Brain microvascular endothelial cell (primary cell): ENCODE results near the gene SH3YL1.

Source experiments
- DNase-seq: peaks from one replicate; pipeline ENCODE4 v3.0.0-alpha.2; 2020
- H3K27ac ChIP-seq: fragments of 250-450 bp; sonication (Bioruptor Pico); 2 replicates; pipeline ENCODE4 v1.5.1; 2020; ENCODE audit warnings: mild to moderate bottlenecking, moderate library complexity
- H3K27me3 ChIP-seq: fragments of 250-450 bp; sonication (Bioruptor Pico); replicated peaks from 2 replicates; pipeline ENCODE4 v1.5.1; 2020; ENCODE audit warnings: mild to moderate bottlenecking
- H3K36me3 ChIP-seq: fragments of 250-450 bp; sonication (Bioruptor Pico); replicated peaks from 2 replicates; pipeline ENCODE4 v1.5.1; 2020; ENCODE audit warnings: mild to moderate bottlenecking
- H3K4me3 ChIP-seq: 2 replicates; pipeline ENCODE4 v1.5.1; 2011; ENCODE audit warnings: low read depth, mild to moderate bottlenecking, control low read depth, low read length, moderate library complexity
- in situ Hi-C: cut with HindIII; loops from 2 replicates; pipeline ENCODE4 v1.10.0; 2017; ENCODE audit warnings: low sequenced_read_pairs, low pct_ligation_motif_present
- TF ChIP-seq, protein P1 (sequence below): IDR thresholded peaks from 2 replicates; pipeline ENCODE4 v1.5.1; 2011; ENCODE audit warnings: low read depth, mild to moderate bottlenecking, moderate library complexity, low read length, control low read depth, inconsistent platforms; ENCODE audit errors: missing control alignments

Gene SH3YL1

DNA sequence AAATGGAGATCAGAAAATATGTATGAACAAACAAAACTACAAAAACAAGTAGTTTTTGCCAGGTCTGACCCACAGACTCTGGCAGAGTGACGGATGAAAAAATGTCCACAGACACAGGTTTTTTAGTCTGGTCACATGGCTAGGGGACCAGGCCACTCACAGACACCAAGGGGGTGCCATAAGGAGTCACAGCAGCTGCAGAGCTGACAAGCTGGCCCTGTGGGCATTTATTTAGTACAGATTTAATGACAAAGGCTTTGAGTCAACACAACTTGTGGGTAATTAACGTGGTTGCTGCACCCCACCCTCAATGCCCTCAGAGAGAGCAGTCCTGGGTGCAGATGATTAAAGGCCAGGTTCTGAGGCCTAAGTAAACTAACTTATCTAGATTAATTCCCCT lies 76.0 kb downstream of the SH3YL1 start:
- Histone ChIP-seq H3K4me3 (no peak overlapping the region), H3K27ac (no peak overlapping the region), H3K36me3 (no peaks in the 10 kb centered on the region), H3K27me3 (no peaks in the 10 kb centered on the region)
- no peak for DNase-seq
- TF ChIP-seq, protein P1, sequence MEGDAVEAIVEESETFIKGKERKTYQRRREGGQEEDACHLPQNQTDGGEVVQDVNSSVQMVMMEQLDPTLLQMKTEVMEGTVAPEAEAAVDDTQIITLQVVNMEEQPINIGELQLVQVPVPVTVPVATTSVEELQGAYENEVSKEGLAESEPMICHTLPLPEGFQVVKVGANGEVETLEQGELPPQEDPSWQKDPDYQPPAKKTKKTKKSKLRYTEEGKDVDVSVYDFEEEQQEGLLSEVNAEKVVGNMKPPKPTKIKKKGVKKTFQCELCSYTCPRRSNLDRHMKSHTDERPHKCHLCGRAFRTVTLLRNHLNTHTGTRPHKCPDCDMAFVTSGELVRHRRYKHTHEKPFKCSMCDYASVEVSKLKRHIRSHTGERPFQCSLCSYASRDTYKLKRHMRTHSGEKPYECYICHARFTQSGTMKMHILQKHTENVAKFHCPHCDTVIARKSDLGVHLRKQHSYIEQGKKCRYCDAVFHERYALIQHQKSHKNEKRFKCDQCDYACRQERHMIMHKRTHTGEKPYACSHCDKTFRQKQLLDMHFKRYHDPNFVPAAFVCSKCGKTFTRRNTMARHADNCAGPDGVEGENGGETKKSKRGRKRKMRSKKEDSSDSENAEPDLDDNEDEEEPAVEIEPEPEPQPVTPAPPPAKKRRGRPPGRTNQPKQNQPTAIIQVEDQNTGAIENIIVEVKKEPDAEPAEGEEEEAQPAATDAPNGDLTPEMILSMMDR = no peak
- in situ Hi-C loops = no loop called here

DNA sequence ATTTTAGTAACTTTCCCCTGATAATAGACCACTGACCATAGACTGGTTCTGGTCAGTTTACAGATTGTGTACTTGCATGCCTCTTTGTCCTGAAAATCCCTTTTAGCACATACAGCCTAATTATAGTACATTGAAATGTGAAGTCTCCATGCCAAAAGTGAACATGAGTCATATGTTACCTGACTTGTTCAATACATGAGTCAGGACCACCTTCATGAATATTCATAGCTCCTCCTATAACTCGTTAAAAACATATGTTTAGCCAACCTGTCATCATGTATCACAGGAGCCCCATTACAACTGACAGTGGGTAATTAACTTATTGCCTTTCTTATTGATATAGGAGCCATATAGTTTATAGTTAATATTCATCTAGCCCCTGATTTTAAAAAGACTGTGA lies 78.6 kb downstream of the SH3YL1 start:
- Histone ChIP-seq H3K27ac (no peak overlapping the region), H3K27me3 (no peaks in the 10 kb centered on the region), H3K4me3 (no peak overlapping the region), H3K36me3 (no peaks in the 10 kb centered on the region)
- TF ChIP-seq, protein P1 = no peak
- in situ Hi-C loops = no loop called here
- no peak for DNase-seq

DNA sequence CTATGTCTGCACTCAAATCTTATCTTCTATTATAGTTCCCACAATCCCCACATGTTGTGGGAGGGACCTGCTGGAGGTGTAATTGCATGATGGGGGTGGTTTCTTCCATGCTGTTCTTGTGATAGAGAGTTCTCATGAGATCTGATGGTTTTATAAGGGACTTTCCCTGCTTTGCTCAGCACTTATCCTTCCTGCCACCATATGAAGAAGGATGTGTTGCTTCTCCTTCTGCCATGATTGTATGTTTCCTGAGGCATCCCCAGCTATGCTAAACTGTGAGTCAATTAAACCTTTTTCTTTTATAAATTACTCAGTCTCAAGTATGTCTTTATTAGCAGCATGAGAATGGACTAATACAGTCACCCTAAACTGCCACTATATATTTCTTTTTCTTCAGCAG lies 79.1 kb downstream of the SH3YL1 start:
- Histone ChIP-seq H3K36me3 (no peaks in the 10 kb centered on the region), H3K4me3 (no peak overlapping the region), H3K27me3 (no peaks in the 10 kb centered on the region), H3K27ac (no peak overlapping the region)
- TF ChIP-seq, protein P1 = no peak
- no peak for DNase-seq
- in situ Hi-C loops = no loop called here

DNA sequence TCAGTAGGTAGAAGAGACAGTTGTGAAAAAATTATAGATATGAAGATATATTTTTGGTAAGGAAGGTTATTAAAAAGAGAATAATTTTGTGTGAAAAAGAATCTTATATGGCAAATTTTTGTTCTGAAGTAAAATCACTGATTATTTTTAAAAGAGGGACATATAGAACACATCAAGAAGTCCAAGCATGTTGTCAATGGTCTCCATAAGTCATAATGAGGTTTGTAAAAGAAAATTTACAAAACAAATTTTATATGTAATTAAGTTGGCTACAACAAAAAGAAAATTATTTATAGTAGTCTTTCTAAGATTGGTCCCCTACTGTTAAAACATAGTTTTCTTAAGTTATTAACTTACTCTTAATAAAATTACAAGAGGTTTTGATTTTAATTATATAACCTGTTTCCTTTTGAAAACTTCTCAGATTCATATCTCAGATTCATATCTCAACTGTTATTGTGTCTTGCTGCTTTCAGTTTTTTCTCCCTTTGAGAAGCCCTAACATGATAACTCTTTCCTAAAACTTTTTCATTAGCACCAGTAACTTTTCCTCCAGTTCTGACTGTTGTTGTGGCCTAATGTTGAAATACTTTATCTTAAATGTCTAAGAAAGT lies 81.2 kb downstream of the SH3YL1 start:
- Histone ChIP-seq H3K27me3 (no peaks in the 10 kb centered on the region), H3K36me3 (no peaks in the 10 kb centered on the region), H3K4me3 (no peak overlapping the region), H3K27ac (no peak overlapping the region)
- in situ Hi-C loops = no loop called here
- TF ChIP-seq, protein P1 = no peak
- DNase-seq = no peak

DNA sequence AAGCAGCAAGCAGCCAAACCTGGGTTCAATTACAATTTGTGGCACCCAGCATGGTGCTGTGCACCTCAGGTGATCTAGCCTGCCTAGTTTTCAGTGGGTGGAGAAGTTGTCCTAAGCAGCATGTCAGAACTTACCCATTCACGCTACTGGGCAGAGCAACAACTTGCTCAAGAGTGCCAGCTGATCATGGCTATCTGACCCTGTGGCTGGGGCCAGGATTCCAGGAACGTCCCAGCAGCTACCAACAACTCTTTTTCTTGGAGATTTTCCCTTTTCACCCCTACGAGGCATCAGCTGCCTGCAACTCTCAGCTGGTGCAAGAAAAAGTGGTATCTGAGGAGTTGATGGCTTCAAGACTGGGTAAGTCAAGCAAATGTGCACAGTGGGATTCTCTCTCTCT lies 83.5 kb downstream of the SH3YL1 start:
- H3K27me3 ChIP-seq = no peaks in the 10 kb centered on the region
- TF ChIP-seq, protein P1 = no peak
- in situ Hi-C loops = no loop called here
- no peak for DNase-seq
- no peak overlapping the region for H3K4me3 ChIP-seq
- no peaks in the 10 kb centered on the region for H3K36me3 ChIP-seq
- no peak overlapping the region for H3K27ac ChIP-seq

DNA sequence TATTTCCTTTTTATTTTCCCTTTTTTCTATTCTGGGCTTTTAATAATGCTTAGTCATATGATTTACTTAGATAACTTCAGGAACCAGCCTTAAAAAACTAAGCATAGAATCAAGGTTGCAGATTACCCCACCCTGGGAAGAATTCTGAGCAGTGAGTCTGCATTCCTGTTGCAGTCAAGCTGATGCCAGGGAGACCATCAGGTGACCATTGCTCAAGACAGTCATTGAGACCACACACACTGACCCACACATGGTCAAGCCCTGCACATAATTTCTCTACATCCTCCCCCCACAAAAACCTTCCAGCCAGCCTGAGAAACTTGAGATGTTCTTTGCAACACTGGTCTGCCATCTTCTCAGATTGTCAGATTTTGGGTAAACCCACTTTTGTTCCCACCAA lies 83.9 kb downstream of the SH3YL1 start:
- no peaks in the 10 kb centered on the region for H3K36me3 ChIP-seq
- no peak overlapping the region for H3K4me3 ChIP-seq
- no peak overlapping the region for H3K27ac ChIP-seq
- in situ Hi-C loops = no loop called here
- TF ChIP-seq, protein P1 = no peak
- no peak for DNase-seq
- H3K27me3 ChIP-seq = no peaks in the 10 kb centered on the region
